Cardiac muscle cell (in vitro differentiated cells and primary cell): Measurements from ENCODE around the gene PPP2R1A. TPM values are rescaled to one million over a fixed set of nuclear protein-coding genes. Genes with fewer than 3 reads are reported as not detected.

Source experiments
- DNase-seq, 2 donors: peaks; one replicate each; pipeline versions ENCODE4 v3.0.0 to v3.0.0-alpha.2; 2010 to 2017; ENCODE audit warnings: low read depth in 1 of 2, low spot score in 1 of 2
- H3K27ac ChIP-seq: fragments of 200-600 bp; sonication (generic); 2 replicates; pipeline ENCODE4 v1.5.1; 2016
- H3K27me3 ChIP-seq: fragments of 200-600 bp; sonication (generic); 2 replicates; pipeline ENCODE4 v1.6.0; 2016; ENCODE audit warnings: control low read depth
- H3K36me3 ChIP-seq: fragments of 200-600 bp; sonication (generic); 2 replicates; pipeline ENCODE4 v1.5.1; 2016; ENCODE audit warnings: control low read depth
- H3K4me1 ChIP-seq: fragments of 200-600 bp; sonication (generic); 2 replicates; pipeline ENCODE4 v1.8.1; 2017; ENCODE audit warnings: low read depth, mild to moderate bottlenecking, mixed run types
- H3K4me3 ChIP-seq: fragments of 200-600 bp; sonication (generic); 2 replicates; pipeline ENCODE4 v1.5.1; 2016; ENCODE audit warnings: mild to moderate bottlenecking
- H3K9me3 ChIP-seq: fragments of 200-600 bp; sonication (generic); 2 replicates; pipeline ENCODE4 v1.5.1; 2017; ENCODE audit warnings: low read depth, mild to moderate bottlenecking, control low read depth
- polyA plus RNA-seq: library from polyadenylated mRNA; unstranded; fragments of >200 nt; fragmentation: Nextera tagmentation; extraction: Ambion mirVana; gene quantifications from 2 replicates; pipeline ENCODE4 v1.2.1, GENCODE V29; 2016
- total RNA-seq: library from RNA; depleted of rRNA; stranded (reverse); fragments of >200 nt; gene quantifications from 2 replicates; pipeline ENCODE4 v1.2.3, GENCODE V29; 2016
- TF ChIP-seq, protein P1 (sequence below): IDR thresholded peaks from 2 replicates; pipeline ENCODE4 v1.5.1; 2012; ENCODE audit warnings: low read depth, mild to moderate bottlenecking, low read length

The PPP2R1A gene
- 641 and 821 TPM in 2 replicates for total RNA-seq
- 724 and 813 TPM in 2 replicates for polyA plus RNA-seq

DNA sequence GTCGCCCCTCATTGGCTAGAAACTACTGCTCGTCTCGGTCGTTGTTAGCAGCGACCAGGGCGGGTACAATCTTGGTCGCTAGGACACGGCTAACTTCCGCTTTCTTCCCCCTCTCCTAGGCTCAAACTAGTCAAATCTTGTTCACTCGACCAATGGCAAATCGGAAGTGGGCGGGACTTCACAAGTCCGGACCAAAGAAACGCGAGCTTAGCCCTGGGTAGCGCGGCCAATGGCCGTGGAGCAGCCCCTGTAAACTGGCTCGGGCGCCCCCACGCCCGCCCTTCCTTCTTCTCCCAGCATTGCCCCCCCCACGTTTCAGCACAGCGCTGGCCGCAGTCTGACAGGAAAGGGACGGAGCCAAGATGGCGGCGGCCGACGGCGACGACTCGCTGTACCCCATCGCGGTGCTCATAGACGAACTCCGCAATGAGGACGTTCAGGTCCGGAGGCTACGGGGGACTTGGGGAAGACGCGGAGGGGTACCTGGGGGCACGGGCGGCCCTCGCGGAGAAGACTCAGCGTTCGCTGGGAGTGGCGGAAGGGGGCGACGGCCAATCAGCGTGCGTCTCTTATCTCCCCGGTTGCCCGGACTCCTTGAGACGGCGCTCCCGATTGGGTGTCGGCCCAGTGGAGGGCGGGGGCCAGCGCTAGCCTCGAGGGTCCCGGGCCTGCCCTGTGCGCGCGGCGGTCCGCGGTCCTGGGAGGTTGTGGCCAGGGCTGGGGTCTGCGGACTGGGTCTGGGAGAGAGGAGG lies at the start of gene PPP2R1A:
Gene PPP2R1A, plus strand, starts transcription at position 318 of the 752 bp plus-strand sequence. Its CDS starts 45 bp downstream, at position 363.
- TF ChIP-seq, protein P1, sequence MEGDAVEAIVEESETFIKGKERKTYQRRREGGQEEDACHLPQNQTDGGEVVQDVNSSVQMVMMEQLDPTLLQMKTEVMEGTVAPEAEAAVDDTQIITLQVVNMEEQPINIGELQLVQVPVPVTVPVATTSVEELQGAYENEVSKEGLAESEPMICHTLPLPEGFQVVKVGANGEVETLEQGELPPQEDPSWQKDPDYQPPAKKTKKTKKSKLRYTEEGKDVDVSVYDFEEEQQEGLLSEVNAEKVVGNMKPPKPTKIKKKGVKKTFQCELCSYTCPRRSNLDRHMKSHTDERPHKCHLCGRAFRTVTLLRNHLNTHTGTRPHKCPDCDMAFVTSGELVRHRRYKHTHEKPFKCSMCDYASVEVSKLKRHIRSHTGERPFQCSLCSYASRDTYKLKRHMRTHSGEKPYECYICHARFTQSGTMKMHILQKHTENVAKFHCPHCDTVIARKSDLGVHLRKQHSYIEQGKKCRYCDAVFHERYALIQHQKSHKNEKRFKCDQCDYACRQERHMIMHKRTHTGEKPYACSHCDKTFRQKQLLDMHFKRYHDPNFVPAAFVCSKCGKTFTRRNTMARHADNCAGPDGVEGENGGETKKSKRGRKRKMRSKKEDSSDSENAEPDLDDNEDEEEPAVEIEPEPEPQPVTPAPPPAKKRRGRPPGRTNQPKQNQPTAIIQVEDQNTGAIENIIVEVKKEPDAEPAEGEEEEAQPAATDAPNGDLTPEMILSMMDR: no peak
- no peaks in the 10 kb centered on the region for H3K36me3 ChIP-seq
- H3K4me1 ChIP-seq: peaks cover 23% of the 10 kb centered on the region
- H3K27ac ChIP-seq: peak within 1 kb of the TSS; percentile 97
- H3K4me3 ChIP-seq: peak within 1 kb of the TSS; percentile 53
- no peaks in the 10 kb centered on the region for H3K27me3 ChIP-seq
- H3K9me3 ChIP-seq: no peaks in the 10 kb centered on the region
- DNase-seq: peak; percentile 100

DNA sequence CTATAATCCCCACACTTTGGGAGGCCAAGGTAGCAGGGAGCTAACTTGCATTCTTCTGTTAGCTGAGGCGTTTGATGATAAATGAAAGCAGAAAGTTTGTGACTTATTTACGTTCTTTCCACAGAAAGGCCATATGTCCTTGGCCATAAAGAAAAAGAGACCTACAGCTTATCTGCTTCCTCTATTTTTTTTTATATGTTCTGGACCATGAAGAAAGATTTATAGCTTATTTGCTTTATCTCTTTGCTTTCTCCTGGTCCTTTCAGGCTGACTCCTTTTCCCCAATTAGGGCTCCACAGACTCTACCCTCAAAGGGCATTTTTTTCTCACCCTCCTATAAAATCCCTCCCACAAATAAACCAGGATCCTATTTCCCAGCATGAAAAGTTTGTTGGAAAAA lies 48.6 kb upstream of the PPP2R1A start:
- Histone ChIP-seq H3K4me1 (peaks cover 5% of the 10 kb centered on the region), H3K36me3 (no peaks in the 10 kb centered on the region), H3K27me3 (no peaks in the 10 kb centered on the region), H3K9me3 (no peaks in the 10 kb centered on the region), H3K4me3 (no peak overlapping the region), H3K27ac (no peak overlapping the region)
- TF ChIP-seq, protein P1: no peak
- DNase-seq: no peak

- Histone ChIP-seq H3K4me1 (peaks cover 5% of the 10 kb centered on the region), H3K36me3 (no peaks in the 10 kb centered on the region), H3K4me3 (no peak overlapping the region), H3K9me3 (no peaks in the 10 kb centered on the region), H3K27me3 (no peaks in the 10 kb centered on the region), H3K27ac (no peak overlapping the region)
- no peak for DNase-seq
- TF ChIP-seq, protein P1: no peak
These were observed 47.8 kb upstream of the PPP2R1A start for GRCh38 chr19:52142001-52142595.

DNA sequence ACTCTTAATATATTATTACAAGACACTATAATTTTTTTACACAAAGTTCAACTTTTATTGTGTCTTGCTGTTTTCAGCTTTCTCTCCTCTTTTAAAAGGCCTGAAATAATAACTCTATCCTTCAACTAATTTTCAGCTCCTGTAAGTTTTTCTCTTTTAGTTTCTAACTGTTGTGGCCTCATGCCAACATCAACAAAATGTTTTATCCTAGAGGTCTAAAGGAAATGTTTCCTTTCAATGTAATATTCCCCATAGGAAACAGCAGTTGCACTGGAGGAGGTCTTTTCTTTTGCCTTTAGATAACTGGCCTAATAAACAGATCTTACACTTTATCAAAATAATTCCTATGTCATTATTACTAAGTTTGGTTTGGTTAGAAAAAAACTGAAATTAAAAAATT lies 41.6 kb upstream of the PPP2R1A start:
- no peak overlapping the region for H3K27ac ChIP-seq
- no peaks in the 10 kb centered on the region for H3K27me3 ChIP-seq
- no peaks in the 10 kb centered on the region for H3K4me1 ChIP-seq
- H3K9me3 ChIP-seq: no peaks in the 10 kb centered on the region
- TF ChIP-seq, protein P1: no peak
- no peak overlapping the region for H3K4me3 ChIP-seq
- no peaks in the 10 kb centered on the region for H3K36me3 ChIP-seq
- no peak for DNase-seq

DNA sequence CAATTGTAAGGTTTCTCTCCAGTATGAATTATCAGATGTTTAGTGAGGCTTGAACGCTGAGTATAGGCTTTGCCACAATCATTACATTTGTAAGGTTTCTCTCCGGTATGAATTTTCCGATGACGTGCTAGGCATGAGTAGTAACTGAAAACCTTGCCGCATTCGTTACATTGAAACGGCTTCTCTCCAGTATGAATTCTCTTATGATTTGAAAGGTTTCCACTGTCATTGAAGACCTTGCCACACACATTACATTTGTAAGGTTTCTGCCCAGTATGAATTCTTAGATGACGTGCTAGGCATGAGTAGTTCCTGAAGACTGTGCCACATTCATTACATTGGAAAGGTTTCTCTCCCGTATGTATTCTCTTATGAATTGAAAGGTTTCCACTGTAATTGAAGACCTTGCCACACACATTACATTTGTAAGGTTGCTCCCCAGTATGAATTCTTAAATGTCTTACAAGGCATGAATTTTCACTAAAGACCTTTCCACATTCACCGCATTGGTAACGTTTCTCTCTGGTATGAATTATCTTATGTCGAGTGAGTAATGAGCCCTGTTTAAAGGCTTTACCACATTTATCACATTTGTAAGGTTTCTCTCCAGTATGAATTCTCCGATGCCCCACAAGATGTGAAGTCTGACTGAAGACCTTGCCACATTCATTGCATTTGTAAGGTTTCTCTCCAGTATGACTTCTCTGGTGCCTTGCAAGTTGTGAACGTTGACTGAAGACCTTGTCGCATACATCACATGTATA lies 34.1 kb upstream of the PPP2R1A start:
- peaks cover 9% of the 10 kb centered on the region for H3K9me3 ChIP-seq
- no peak overlapping the region for H3K4me3 ChIP-seq
- H3K4me1 ChIP-seq: no peaks in the 10 kb centered on the region
- H3K27me3 ChIP-seq: no peaks in the 10 kb centered on the region
- DNase-seq: no peak
- TF ChIP-seq, protein P1: no peak
- H3K36me3 ChIP-seq: peaks cover 15% of the 10 kb centered on the region
- H3K27ac ChIP-seq: no peak overlapping the region
